ENCODE data around the gene CCL7.

GRCh38 chr17:34252444-34253138 lies 17.4 kb upstream of the CCL7 start:
- TF ChIP-seq POLR2A (IDR thresholded peaks at IDR 0.05) = no peak
- no peak for TF ChIP-seq EP300 (IDR thresholded peaks at IDR 0.05)
- TF ChIP-seq CTCF (IDR thresholded peaks at IDR 0.05) = no peak

Data from suprapubic skin (tissue), 3 donors.